Stomach (tissue), 4 donors: Measurements from ENCODE around the gene DLG5.

ENCODE experiments used
- CTCF ChIP-seq, 7 experiments: fragments of 450-650 bp in 4 of 7; fragments of 200-600 bp in 3 of 7; sonication (generic) in 3 of 7; IDR thresholded peaks; one replicate each; pipeline ENCODE4 v1.5.1; 2016 to 2019; ENCODE audit warnings: antibody characterized with exemption in 7 of 7, control low read depth in 2 of 7, mild to moderate bottlenecking in 1 of 7
- EP300 ChIP-seq: sonication (generic); formaldehyde crosslinking; IDR thresholded peaks from one replicate; pipeline ENCODE4 v1.6.1; 2017; ENCODE audit warnings: antibody characterized with exemption
- POLR2A ChIP-seq, 4 donors: fragments of 450-650 bp; IDR thresholded peaks; one replicate each; pipeline ENCODE4 v1.6.1; 2016; ENCODE audit warnings: antibody characterized with exemption in 4 of 4, control low read depth in 2 of 4, mild to moderate bottlenecking in 1 of 4, moderate library complexity in 1 of 4
- POLR2AphosphoS5 ChIP-seq, 3 donors: sonication (generic); formaldehyde crosslinking; IDR thresholded peaks; one replicate each; pipeline ENCODE4 v1.6.1; 2016; ENCODE audit warnings: antibody characterized with exemption in 3 of 3

- TF ChIP-seq CTCF (IDR thresholded peaks at IDR 0.05) (no peak), POLR2A (IDR thresholded peaks at IDR 0.05) (no peak), EP300 (no peak), POLR2AphosphoS5 (IDR thresholded peaks at IDR 0.05) (no peak)
These were observed 1.1 kb upstream of the DLG5 start for GRCh38 chr10:77927402-77928246.
